Renal cortex interstitium (tissue), 11 donors: Measurements from ENCODE around the gene S100A7. TPM values are rescaled to one million over a fixed set of nuclear protein-coding genes. Genes with fewer than 3 reads are reported as not detected.
"Not testable (repeated sequence)": the region's sequence is repeated elsewhere in the genome, so short reads cannot be mapped to it uniquely, and the experiment has no call there.

Experiments used
- DNase-seq, 11 donors: peaks; one replicate each; pipeline ENCODE4 v3.0.0-alpha.2; 2013; ENCODE audit warnings: low read depth in 9 of 11, low spot score in 4 of 11; ENCODE audit errors: extremely low read depth in 1 of 11
- polyA plus RNA-seq, 3 donors: library from polyadenylated mRNA; unstranded; fragments of 120-200 nt; gene quantifications; one replicate each; pipeline ENCODE4 v1.2.1, GENCODE V29; 2013; ENCODE audit not compliant: insufficient read length in 3 of 3

Gene S100A7
- polyA plus RNA-seq, 3 donors: 0.56 to 0.65 (median 0.61) TPM

DNA sequence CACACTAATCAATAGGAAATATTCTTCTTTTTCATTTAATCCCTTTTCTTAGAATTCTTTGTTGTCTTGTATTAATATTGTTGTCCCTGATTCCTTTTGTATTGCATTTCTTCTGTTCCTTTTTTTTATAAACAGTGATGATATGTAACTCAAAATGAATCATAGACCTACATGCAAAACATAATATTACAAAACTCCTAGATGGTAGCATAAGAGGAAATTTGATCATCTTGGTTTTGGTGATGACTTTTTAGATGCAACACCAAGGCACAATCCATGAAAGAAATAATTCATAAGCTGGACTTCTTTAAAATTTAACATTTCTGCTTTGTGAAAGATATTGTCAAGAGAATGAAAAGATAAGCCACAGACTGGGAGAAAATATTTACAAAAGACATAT lies 46.5 kb downstream of the S100A7 start:
- DNase-seq: not testable (repeated sequence)

Other genes starting within 250 kb of the S100A7 start
- not detected for gene PRR9, start 243.1 kb downstream of the S100A7 start, polyA plus RNA-seq
- gene LORICRIN, start 201.0 kb downstream of the S100A7 start, polyA plus RNA-seq: not detected
- not detected for gene PGLYRP3, start 147.7 kb downstream of the S100A7 start, polyA plus RNA-seq
- gene PGLYRP4, start 111.8 kb downstream of the S100A7 start, polyA plus RNA-seq: not detected
- 10 to 100 TPM; 17.2 to 29.4 (median 27.6) TPM for gene S100A9, start 102.8 kb downstream of the S100A7 start, polyA plus RNA-seq
- 1 to 10 TPM; 1.3 to 2.6 (median 2.4) TPM for gene S100A12, start 85.0 kb downstream of the S100A7 start, polyA plus RNA-seq
- 10 to 100 TPM in 2 of 3 donors, 1 to 10 TPM in 1; 9.8 to 24.0 (median 20.8) TPM for gene S100A8, start 69.6 kb downstream of the S100A7 start, polyA plus RNA-seq
- not detected for gene S100A7A, start 44.1 kb downstream of the S100A7 start, polyA plus RNA-seq
- 100 to 1,000 TPM; 182 to 242 (median 198) TPM for gene S100A6, start 75.3 kb upstream of the S100A7 start, polyA plus RNA-seq
- gene S100A5, start 80.3 kb upstream of the S100A7 start, polyA plus RNA-seq: 1 to 10 TPM in 2 of 3 donors, under 1 TPM in 1; 0.85 to 1.3 (median 1.2) TPM
- gene S100A4, start 85.2 kb upstream of the S100A7 start, polyA plus RNA-seq: 10 to 100 TPM; 31.8 to 32.4 (median 32.1) TPM
- under 1 TPM in 2 of 3 donors, not detected in 1; 0.32 to 0.57 TPM for gene S100A3, start 88.6 kb upstream of the S100A7 start, polyA plus RNA-seq
- 1 to 10 TPM; 3.8 to 9.8 (median 4.1) TPM for gene S100A2, start 105.2 kb upstream of the S100A7 start, polyA plus RNA-seq
- 100 to 1,000 TPM in 2 of 3 donors, 10 to 100 TPM in 1; 91.9 to 107 (median 106) TPM for gene S100A16, start 152.5 kb upstream of the S100A7 start, polyA plus RNA-seq
- 10 to 100 TPM; 16.9 to 22.1 (median 17.3) TPM for gene S100A14, start 155.7 kb upstream of the S100A7 start, polyA plus RNA-seq
- 100 to 1,000 TPM; 143 to 162 (median 159) TPM for gene S100A13, start 166.9 kb upstream of the S100A7 start, polyA plus RNA-seq
- 10 to 100 TPM; 21.9 to 29.8 (median 23.3) TPM for gene S100A1, start 167.8 kb upstream of the S100A7 start, polyA plus RNA-seq
- gene CHTOP, start 173.4 kb upstream of the S100A7 start, polyA plus RNA-seq: 100 to 1,000 TPM; 121 to 142 (median 124) TPM
- 10 to 100 TPM; 49.4 to 56.0 (median 53.9) TPM for gene SNAPIN, start 198.1 kb upstream of the S100A7 start, polyA plus RNA-seq
- gene ILF2, start 210.3 kb upstream of the S100A7 start, polyA plus RNA-seq: 100 to 1,000 TPM; 240 to 334 (median 322) TPM
- 10 to 100 TPM; 61.2 to 74.4 (median 73.8) TPM for gene NPR1, start 218.0 kb upstream of the S100A7 start, polyA plus RNA-seq